Lung (tissue), 12 donors: ENCODE results near the gene TUBGCP2. TPM values are rescaled to one million over a fixed set of nuclear protein-coding genes. Genes with fewer than 3 reads are reported as not detected.

ENCODE experiments used
- ATAC-seq: fragments of 200-7000 bp; cut with Tn5 transposase; one replicate; pipeline ENCODE4 v1.9.1; 2020; ENCODE audit warnings: moderate number of reproducible peaks; ENCODE audit not compliant: insufficient read depth, low FRiP score
- DNase-seq, 3 donors: peaks; one replicate each; pipeline ENCODE4 v3.0.0-alpha.2; 2013 to 2017
- H3K27ac ChIP-seq, 2 donors: one replicate each; pipeline ENCODE4 v1.5.1; 2013; ENCODE audit warnings: mild to moderate bottlenecking in 2 of 2, moderate library complexity in 2 of 2, control low read depth in 1 of 2, inconsistent platforms in 1 of 2, low read depth in 1 of 2, low read length in 1 of 2
- H3K27me3 ChIP-seq, 3 donors: one replicate each; pipeline ENCODE4 v1.5.1; 2013; ENCODE audit warnings: low read length in 2 of 3; ENCODE audit not compliant: control insufficient read depth in 3 of 3, insufficient read depth in 3 of 3
- H3K36me3 ChIP-seq, 4 donors: one replicate each; pipeline ENCODE4 v1.5.1; 2013; ENCODE audit warnings: low read length in 4 of 4, mild to moderate bottlenecking in 1 of 4, moderate library complexity in 1 of 4; ENCODE audit not compliant: control insufficient read depth in 4 of 4, insufficient read depth in 4 of 4
- H3K4me1 ChIP-seq, 5 donors: one replicate each; pipeline ENCODE4 v1.5.1; 2013; ENCODE audit warnings: low read length in 5 of 5, mild to moderate bottlenecking in 2 of 5, moderate library complexity in 1 of 5; ENCODE audit not compliant: control insufficient read depth in 5 of 5, insufficient read depth in 5 of 5
- H3K4me3 ChIP-seq: one replicate; pipeline ENCODE4 v1.5.1; 2013; ENCODE audit warnings: mild to moderate bottlenecking, control low read depth, moderate library complexity
- H3K9ac ChIP-seq, 2 donors: one replicate each; pipeline ENCODE4 v1.5.1; 2013; ENCODE audit warnings: low read length in 2 of 2, control low read depth in 1 of 2; ENCODE audit not compliant: insufficient read depth in 1 of 2
- H3K9me3 ChIP-seq, 4 donors: one replicate each; pipeline ENCODE4 v1.5.1; 2013; ENCODE audit warnings: low read length in 3 of 4, mild to moderate bottlenecking in 1 of 4, moderate library complexity in 1 of 4; ENCODE audit not compliant: control insufficient read depth in 4 of 4, insufficient read depth in 3 of 4
- WGBS, 2 donors: extraction: QIAGEN DNeasy Blood & Tissue Kit; methylation state at CpG; one replicate each; pipeline ENCODE4 v1.1.7; 2013; 5-methylcytosine and 5-hydroxymethylcytosine counted together
- polyA plus RNA-seq, 2 donors: library from polyadenylated mRNA; stranded (reverse); fragments of 200-250 nt; gene quantifications; one replicate each; pipeline ENCODE4 v1.2.1, GENCODE V29; 2013
- total RNA-seq, 2 donors: library from RNA; depleted of rRNA in 1 of 2; stranded (reverse); fragments of >200 nt in 1 of 2; gene quantifications; one replicate each; pipeline ENCODE4 v1.2.1, GENCODE V29; 2014 to 2021
- TF ChIP-seq, protein P1 (sequence below): IDR thresholded peaks from 2 replicates; pipeline ENCODE4 v1.5.1; 2012; ENCODE audit warnings: mild to moderate bottlenecking; ENCODE audit errors: control extremely low read depth, extremely low read depth
- donor health status: control.
- donor health status: control.
- donor health status: Bipolar disorder and iron deficiency.
- donor health status: healthy.
- donor health status: DM: yes; HTN: yes; CAD: no.

The TUBGCP2 gene
- total and polyA plus RNA-seq, 4 donors = 39.2 to 66.2 (median 53.8) TPM

DNA sequence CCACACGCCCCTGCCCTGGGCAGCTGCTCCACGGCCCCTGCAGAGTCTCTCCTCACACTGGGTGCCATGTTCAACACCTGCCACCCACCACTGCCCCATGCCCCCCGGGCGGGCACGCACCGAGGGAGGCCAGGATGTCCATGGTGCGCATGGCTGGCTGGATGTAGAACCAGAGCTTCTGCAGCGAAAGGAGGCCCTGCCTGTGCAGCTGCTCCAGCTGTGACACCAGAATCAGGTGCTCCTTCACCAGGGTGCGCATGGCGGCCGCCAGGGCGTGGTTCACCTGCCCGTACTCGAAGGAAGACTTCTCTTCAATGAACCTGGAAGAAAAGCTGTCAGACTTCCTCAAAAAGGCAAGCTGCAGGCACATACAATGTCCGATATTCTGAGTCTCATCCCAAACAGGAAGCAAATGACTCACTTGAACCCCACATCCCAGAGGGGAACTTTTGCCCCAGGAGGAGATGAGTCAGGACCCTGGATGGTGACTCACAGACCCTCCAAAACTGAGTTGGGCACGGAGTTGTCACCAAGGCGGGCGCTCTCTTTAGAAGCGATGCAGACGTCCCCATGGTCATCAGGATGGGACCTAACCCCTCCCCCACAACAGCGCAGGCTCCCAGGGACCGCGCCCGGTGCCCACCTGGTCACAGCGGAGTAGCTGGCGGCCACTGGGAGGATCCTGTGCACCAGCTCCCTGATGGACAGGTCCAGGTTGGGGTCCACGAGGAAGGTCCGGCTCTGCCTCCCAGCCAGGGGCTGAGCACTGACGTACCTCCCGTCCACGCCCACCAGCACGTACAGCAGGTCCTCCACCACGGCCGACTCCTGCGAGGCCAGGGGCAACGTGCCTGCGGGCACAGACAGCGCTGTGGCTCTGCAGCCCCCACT lies 15.5 kb downstream of the TUBGCP2 start:
- H3K27ac ChIP-seq = no peak overlapping the region
- peaks cover 12 to 78% (median 42%) of the 10 kb centered on the region in 4 donors for H3K36me3 ChIP-seq
- no peak overlapping the region for H3K4me3 ChIP-seq
- no peaks in the 10 kb centered on the region for H3K27me3 ChIP-seq
- no peak overlapping the region for H3K9ac ChIP-seq
- no peaks in the 10 kb centered on the region for H3K4me1 ChIP-seq
- ATAC-seq = peak; percentile 67
- TF ChIP-seq, protein P1, sequence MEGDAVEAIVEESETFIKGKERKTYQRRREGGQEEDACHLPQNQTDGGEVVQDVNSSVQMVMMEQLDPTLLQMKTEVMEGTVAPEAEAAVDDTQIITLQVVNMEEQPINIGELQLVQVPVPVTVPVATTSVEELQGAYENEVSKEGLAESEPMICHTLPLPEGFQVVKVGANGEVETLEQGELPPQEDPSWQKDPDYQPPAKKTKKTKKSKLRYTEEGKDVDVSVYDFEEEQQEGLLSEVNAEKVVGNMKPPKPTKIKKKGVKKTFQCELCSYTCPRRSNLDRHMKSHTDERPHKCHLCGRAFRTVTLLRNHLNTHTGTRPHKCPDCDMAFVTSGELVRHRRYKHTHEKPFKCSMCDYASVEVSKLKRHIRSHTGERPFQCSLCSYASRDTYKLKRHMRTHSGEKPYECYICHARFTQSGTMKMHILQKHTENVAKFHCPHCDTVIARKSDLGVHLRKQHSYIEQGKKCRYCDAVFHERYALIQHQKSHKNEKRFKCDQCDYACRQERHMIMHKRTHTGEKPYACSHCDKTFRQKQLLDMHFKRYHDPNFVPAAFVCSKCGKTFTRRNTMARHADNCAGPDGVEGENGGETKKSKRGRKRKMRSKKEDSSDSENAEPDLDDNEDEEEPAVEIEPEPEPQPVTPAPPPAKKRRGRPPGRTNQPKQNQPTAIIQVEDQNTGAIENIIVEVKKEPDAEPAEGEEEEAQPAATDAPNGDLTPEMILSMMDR = no peak
- 88 to 91% methylated on average over 37 to 38 of the region's 38 CpGs for WGBS, 2 donors
- no peak for DNase-seq
- H3K9me3 ChIP-seq = no peaks in the 10 kb centered on the region

DNA sequence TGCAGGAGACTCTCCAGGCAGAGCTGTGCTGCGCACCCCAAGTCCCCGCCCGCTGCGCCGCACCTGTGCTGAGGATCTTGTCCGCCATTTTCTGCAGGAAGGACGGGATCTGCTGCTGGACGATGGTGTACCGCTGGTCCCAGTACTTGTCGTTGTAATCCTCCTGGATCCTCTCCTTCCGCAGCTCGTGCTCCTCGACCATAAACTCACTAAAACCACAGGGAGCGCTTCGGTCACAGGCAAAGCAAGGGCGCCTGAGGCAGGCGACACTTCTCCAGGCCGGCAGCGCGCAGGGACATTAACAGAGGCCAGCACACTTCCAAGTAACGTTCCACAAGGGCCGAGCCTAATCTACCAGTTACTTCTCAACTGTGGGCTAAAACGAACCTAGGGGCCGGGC lies 18.9 kb downstream of the TUBGCP2 start:
- 96 to 98% methylated on average over 24 of the region's 24 CpGs for WGBS, 2 donors
- H3K4me1 ChIP-seq = no peaks in the 10 kb centered on the region
- no peak for DNase-seq
- H3K4me3 ChIP-seq = no peak overlapping the region
- TF ChIP-seq, protein P1 = no peak
- no peak overlapping the region for H3K27ac ChIP-seq
- ATAC-seq = no peak
- H3K9me3 ChIP-seq = no peaks in the 10 kb centered on the region
- no peak overlapping the region for H3K9ac ChIP-seq
- H3K36me3 ChIP-seq = peaks cover 14 to 74% (median 29%) of the 10 kb centered on the region in 4 donors
- H3K27me3 ChIP-seq = no peaks in the 10 kb centered on the region

DNA sequence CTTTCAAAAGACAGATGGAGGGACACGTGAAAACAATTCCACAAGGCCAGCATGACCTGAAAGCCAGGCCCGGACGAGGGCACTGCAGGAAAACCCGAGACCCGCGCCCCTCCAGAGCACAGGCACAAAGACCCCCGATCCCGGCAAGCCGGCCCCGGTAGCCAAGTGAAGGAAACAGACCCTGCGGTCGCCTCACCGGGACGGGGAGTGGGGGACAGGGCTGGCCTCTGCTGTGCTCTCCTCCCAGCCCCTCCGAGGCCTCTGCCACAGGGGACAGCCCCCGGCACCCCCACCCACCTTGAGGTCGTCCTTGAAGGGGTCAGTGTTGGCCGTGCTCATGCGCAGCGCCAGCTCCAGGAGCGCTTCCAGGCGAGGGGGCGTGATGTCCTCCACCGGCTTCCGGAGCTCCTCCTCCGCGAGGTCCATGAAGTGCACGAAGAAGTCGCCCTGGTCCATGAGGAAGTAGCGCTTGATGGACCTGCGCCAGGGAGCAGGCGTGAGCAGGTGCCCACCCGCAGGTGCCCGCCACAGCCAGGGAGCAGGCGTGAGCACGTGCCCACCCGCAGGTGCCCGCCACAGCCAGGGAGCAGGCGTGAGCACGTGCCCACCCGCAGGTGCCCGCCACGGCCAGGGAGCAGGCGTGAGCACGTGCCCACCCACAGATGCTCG lies 20.7 kb downstream of the TUBGCP2 start:
- no peak for DNase-seq
- Histone ChIP-seq H3K27ac (no peak overlapping the region), H3K27me3 (no peaks in the 10 kb centered on the region), H3K36me3 (peaks cover 18 to 74% (median 34%) of the 10 kb centered on the region in 4 donors), H3K4me3 (no peak overlapping the region), H3K9me3 (peaks cover 0 to 4% (median 0%) of the 10 kb centered on the region in 4 donors), H3K4me1 (no peaks in the 10 kb centered on the region), H3K9ac (no peak overlapping the region)
- TF ChIP-seq, protein P1 = no peak
- WGBS, 2 donors = 95 to 96% methylated on average over 46 of the region's 46 CpGs
- ATAC-seq = no peak
